Placental epithelial cell (primary cell): Measurements from ENCODE around the gene CHN2. TPM values are rescaled to one million over a fixed set of nuclear protein-coding genes. Genes with fewer than 3 reads are reported as not detected.

Experiments used
- total RNA-seq: library from RNA; depleted of rRNA; stranded (reverse); fragments of >200 nt; gene quantifications from 2 replicates; pipeline ENCODE4 v1.2.3, GENCODE V29; 2012

Gene CHN2
- total RNA-seq, result 16.1 and 25.5 TPM in 2 replicates

DNA sequence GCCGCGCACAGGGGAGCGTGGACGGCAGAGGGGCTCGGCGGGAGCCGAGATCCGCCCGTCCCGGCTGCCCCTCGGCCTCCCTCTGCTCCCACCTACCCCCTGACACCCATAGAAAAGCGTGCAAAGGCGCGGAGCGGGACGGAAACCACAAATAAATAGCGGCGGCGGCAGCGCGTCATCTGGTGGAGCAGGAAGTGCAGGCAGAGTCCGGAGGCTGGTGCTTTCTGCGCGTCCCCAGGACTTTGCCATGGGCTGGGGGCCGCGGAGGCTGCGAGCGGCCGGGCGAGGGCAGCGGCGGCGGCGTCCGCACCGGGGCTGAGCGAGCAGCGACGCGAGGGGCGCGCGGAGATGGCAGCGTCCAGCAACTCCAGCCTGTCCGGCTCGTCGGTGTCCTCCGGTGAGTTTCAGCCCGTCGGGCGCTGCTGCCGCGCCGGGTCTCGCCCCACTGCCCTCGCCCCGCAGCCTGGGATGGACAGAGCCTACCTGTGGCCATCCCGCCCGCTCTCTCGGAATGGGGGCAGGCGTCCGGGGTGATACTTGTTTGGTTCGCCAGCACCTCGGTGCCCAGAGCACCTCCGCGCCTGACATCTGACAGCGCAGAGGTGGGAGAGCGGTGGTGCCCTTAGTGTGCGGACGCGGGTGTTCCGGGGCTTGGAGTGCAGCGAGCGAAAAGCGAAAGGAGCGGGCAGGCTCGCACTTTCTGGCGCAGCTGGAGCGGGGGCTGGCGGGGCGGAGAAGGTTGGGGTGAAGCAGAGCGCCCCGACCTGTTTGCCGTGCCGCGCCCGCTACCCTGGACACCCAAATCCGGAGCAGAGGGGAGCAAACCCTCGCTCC lies at the start of gene CHN2:
TSS of gene CHN2 (plus strand) at position 182 of the 834 bp plus-strand sequence.

DNA sequence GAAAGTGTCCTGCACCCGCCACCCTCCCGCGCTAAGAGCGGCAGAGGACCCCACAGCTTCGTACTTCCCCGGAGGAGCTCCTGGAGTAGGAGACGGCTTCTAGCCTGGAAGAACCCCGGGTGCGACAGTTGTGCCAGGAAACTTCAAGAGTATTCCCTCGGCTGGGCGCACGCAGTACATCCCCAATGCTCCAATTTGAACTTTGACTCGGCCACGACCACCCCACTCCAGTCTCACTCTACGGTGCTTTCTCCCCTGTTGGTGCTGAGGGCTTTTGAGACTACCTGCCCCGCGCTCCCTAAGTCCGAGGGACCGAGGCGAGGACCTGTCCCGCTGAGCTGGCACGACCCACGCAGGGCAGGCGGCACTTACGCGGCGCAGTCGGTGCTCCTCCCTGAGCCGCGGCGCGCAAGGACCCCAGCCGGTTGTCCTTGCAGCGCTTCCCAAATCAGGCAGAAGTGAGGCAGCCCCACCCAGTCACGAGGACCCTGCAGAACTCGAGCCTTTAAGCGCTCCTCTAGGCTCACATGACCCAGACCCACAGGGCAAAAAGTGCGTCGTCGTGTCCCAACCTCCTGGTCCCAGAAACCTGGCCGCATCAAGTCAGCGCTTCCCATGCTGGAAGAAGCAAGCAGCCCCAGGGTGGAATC lies 48.4 kb upstream of the CHN2 start, which contains the start of gene CPVL:
TSS of gene CPVL (minus strand) at position 481 of the 650 bp plus-strand sequence. CDS start 25,476 bp downstream, outside the sequence.

Other genes starting within 250 kb of the CHN2 start
- gene TRIL, start 236.4 kb upstream of the CHN2 start, total RNA-seq, result 0.33 and 0.79 TPM in 2 replicates
- 11.4 and 15.4 TPM in 2 replicates for gene CPVL, start 48.2 kb upstream of the CHN2 start, total RNA-seq